ENCODE measurements around the gene CHN2. TPM values are rescaled to one million over a fixed set of nuclear protein-coding genes. Genes with fewer than 3 reads are reported as not detected.

Gene CHN2
- total RNA-seq, 1 donor from 2014 or later, result 5.7 TPM

- DNase-seq (ENCODE audit: low read depth), result no peak
- TF ChIP-seq CTCF (IDR thresholded peaks at IDR 0.05; ENCODE audit: insufficient read depth, low read length, poor library complexity, severe bottlenecking), result no peak
- no peaks in the 10 kb centered on the region for H3K27me3 ChIP-seq (ENCODE audit: control insufficient read depth, insufficient read depth, low read length)
- no peak overlapping the region for H3K4me3 ChIP-seq (ENCODE audit: low read depth, low read length)
- no peaks in the 10 kb centered on the region for H3K36me3 ChIP-seq (ENCODE audit: control insufficient read depth, insufficient read depth, low read length)
Observed at GRCh38 chr7:29277436-29278215, 83.1 kb downstream of the CHN2 start.

DNA sequence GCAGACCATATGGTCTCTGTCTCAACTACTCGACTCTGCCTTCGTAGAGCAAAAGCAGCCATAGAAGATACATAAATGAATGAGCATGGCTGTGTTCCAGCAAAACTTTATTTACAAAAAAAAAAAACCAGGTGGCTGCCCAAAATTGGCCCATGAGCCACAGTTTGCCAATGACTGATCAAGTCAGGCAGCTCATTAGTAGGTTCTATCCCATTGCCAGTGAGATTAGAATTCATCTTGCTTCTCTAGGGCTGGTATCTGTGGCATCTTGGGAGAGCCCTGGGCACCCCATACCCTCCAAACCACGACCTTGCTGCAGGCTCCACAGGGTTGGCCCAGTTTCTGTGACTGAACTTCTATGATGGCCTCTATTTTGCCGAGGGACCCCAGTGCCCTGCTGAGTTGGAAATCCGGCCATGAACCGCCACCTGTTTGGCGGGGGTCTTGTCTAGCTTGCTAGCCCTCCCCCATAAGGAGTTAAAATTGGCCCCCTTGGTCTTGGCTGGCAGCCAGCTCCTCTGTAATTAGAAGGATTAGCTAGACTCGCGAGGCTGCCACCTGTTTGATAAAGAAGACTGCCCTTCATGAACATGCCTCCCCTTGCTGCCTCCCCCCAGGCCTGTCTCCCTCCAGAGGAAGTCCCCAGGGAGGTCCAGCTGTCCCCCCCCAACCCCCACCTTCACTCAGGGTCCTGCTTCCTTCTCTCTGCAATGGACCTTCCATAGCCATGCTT lies 83.9 kb downstream of the CHN2 start:
- TF ChIP-seq CTCF (IDR thresholded peaks at IDR 0.05; ENCODE audit: insufficient read depth, low read length, poor library complexity, severe bottlenecking), result no peak

DNA sequence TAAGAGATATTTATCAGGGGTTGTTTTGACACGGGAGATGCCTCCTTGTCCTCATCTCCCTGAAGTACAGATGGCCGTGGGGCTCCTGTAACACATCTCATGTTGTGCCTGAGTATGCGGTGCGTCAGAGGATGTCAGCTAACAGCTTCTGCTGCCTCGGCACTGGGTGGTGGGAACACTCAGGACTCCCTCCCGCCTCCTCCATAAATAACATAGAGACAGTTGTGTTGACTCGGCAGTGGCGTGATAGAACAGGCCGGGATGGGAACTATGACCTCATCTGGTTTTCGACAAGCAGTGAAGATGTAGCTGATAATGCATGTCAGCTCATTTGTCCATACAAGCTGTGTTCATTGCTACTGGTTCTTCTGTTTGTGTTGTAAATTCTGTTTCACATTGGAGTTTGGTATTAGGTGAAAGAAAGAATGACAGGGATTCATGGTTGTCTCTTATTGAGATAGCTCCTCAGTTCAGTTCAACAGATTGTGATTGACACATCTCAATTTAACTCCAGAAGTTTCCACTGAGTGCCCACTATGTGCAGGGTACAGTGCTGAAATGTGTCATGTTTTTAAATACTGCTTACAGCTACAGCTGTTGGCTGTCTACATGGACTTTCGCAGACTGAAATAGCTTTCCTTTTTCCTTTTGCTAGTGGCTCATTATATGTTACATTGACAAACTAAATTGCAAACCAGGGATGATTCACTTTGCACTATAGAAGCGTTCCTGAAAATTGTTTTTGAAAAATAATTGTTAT lies 87.4 kb downstream of the CHN2 start:
- DNase-seq (ENCODE audit: low read depth), result no peak
- TF ChIP-seq CTCF (IDR thresholded peaks at IDR 0.05; ENCODE audit: insufficient read depth, low read length, poor library complexity, severe bottlenecking), result no peak

More for the DNA sequence above, 83.9 kb downstream of the CHN2 start:
- Histone ChIP-seq H3K4me3 (ENCODE audit: low read depth, low read length) (no peak overlapping the region), H3K27me3 (ENCODE audit: control insufficient read depth, insufficient read depth, low read length) (no peaks in the 10 kb centered on the region), H3K36me3 (ENCODE audit: control insufficient read depth, insufficient read depth, low read length) (no peaks in the 10 kb centered on the region)
- DNase-seq (ENCODE audit: low read depth), result no peak

DNA sequence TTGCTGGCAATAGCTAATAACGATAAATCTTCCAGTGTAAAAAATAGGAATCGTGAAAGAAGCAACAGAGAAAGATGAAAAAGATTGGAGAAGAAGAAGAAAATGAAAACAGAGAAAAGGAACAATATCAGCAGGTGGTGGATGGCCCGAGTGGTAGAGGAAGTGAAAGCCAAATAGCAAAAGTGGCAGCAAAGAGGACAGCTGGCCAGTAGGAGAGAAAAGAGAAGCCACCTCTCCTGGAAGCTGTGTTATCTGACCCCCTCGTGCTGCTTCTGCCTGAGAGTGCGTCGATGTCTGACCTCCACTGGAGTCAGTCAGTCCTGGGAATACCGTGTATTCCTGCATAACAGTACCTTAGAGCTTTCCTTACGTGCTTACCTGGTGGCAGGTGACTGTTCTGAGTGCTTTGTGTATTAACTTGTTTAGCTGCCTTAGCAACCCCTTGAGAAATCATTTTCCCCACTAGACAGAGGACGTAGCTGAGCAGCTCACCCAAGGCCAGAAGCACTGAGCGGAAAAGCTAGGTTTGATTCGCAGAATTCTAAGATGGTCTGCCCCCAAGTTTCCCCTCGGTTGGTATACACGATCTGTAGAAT lies 88.3 kb downstream of the CHN2 start:
- DNase-seq (ENCODE audit: low read depth), result no peak
- Histone ChIP-seq H3K36me3 (ENCODE audit: control insufficient read depth, insufficient read depth, low read length) (no peaks in the 10 kb centered on the region), H3K4me3 (ENCODE audit: low read depth, low read length) (no peak overlapping the region), H3K27me3 (ENCODE audit: control insufficient read depth, insufficient read depth, low read length) (no peaks in the 10 kb centered on the region)
- no peak for TF ChIP-seq CTCF (IDR thresholded peaks at IDR 0.05; ENCODE audit: insufficient read depth, low read length, poor library complexity, severe bottlenecking)

More for the DNA sequence above, 87.4 kb downstream of the CHN2 start:
- Histone ChIP-seq H3K36me3 (ENCODE audit: control insufficient read depth, insufficient read depth, low read length) (no peaks in the 10 kb centered on the region), H3K27me3 (ENCODE audit: control insufficient read depth, insufficient read depth, low read length) (no peaks in the 10 kb centered on the region), H3K4me3 (ENCODE audit: low read depth, low read length) (no peak overlapping the region)

DNA sequence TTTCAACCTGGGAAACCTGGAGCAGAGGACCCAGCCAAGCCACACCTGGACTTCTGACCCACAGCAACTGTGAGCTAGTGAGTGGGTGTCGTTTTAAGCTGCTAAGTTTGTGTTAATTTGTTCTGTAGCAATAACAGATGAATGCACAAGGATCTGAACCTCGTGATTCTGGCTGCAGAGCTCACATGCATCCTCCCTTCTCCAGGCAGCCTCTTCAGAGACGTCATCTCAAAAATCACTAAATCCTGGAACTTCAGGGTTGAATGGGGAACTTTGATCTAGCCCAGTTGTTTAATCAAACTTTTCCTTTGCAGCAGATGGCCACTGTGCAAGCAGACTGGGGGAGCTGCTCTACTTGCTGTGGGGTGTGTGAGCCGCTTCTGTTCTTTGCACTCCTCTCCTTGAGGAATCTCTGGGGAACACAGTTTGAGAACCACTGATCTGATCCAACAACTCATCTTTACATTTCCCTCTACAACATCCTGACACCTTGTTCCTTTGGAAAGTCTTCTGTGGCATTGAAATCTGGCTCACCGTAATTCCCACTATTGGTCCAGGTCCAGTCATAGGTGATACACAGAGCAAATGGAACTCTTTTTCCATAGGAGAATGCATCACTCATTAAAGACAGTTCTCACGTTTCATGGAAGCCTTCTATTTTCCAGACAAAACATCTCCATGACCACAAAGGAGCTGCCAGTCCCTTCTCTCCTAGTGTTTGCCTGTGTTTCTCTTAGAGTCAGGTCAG lies 90.3 kb downstream of the CHN2 start:
- Histone ChIP-seq H3K4me3 (ENCODE audit: low read depth, low read length) (no peak overlapping the region), H3K36me3 (ENCODE audit: control insufficient read depth, insufficient read depth, low read length) (no peaks in the 10 kb centered on the region), H3K27me3 (ENCODE audit: control insufficient read depth, insufficient read depth, low read length) (no peaks in the 10 kb centered on the region)
- no peak for DNase-seq (ENCODE audit: low read depth)
- no peak for TF ChIP-seq CTCF (IDR thresholded peaks at IDR 0.05; ENCODE audit: insufficient read depth, low read length, poor library complexity, severe bottlenecking)

Data from kidney epithelial cell (primary cell).